GM18511 (cell line): ENCODE data around the gene NPRL2.
A peak's percentile ranks its signal among the peaks of the same experiment; 100 is the strongest.
"Not testable (repeated sequence)": the region's sequence is repeated elsewhere in the genome, so short reads cannot be mapped to it uniquely, and the experiment has no call there.

Source experiments
- ATAC-seq: cut with Tn5 transposase; IDR thresholded peaks from one replicate; pipeline ENCODE4 v1.9.1; 2021; ENCODE audit warnings: mild to moderate bottlenecking, moderate library complexity; ENCODE audit not compliant: unreplicated experiment

Gene NPRL2

DNA sequence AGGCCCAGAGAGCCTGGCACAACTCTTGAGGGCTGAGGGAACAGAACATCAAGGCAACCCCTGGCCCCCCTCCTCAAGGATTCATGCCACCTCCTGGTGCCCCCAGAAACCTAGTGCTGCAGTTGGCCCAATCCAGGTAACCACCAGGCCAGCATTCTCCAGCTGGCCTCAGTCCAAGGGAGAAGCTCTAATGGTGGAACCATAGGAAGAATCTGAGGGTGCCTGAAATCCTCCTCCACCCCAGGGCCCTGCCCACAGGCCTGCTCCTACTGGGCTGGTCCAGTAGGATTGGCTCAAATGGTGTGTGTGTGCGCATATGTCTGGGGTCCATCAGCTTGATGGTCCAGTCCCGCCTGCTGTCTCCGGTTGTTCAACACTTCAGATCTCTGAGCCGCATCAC is 35.8 kb downstream of the NPRL2 start:
- no peak for ATAC-seq

DNA sequence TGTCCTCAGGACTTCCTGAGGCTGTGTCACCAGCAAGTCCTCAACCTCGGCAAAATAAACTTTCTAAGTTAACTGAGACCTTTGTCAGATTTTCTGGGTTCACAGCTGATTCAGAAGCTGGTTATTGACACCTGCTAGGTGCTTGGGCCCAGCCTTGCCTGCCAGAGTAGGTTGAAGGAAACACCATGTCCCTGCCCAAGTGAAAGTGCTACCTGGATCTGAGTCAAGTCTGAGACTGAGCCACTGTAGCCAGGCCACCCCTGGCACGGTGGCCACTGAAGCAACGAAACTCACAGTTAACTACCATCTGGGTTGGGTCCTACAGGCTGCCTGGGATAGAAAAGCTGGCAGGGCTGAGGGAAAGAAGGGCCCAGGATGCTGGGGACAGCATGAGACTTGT is 36.2 kb downstream of the NPRL2 start:
- no peak for ATAC-seq

DNA sequence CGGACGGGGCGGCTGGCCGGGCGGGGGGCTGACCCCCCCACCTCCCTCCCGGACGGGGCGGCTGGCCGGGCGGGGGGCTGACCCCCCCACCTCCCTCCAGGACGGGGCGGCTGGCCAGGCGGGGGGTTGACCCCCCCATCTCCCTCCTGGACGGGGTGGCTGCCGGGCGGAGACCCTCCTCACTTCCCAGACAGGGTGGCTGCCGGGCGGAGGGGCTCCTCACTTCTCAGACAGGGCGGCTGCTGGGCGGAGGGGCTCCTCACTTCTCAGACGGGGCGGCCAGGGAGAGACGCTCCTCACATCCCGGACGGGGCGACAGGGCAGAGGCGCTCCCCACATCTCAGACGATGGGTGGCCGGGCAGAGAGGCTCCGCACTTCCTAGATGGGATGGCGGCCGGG is 38.5 kb downstream of the NPRL2 start:
- not testable (repeated sequence) for ATAC-seq

DNA sequence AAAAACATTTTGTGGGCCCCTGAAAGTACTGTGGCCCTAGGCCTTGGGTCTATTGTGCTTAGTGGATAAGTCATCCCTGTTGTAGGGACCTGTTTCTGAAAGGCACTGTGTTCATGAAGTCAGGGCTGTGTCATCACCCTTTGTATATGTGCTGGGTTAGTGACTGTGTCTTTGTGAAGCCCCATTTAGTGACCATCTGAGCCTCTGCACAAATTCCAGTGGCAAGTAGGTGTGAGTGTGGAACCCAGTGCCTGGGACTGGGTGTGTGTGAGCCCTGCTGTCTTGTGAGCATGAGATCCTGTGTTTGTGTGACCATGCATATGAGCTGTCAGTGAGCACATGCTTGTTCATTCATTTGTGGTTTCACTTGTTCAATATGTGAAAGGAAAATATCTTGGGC is 46.0 kb downstream of the NPRL2 start:
- ATAC-seq: no peak

DNA sequence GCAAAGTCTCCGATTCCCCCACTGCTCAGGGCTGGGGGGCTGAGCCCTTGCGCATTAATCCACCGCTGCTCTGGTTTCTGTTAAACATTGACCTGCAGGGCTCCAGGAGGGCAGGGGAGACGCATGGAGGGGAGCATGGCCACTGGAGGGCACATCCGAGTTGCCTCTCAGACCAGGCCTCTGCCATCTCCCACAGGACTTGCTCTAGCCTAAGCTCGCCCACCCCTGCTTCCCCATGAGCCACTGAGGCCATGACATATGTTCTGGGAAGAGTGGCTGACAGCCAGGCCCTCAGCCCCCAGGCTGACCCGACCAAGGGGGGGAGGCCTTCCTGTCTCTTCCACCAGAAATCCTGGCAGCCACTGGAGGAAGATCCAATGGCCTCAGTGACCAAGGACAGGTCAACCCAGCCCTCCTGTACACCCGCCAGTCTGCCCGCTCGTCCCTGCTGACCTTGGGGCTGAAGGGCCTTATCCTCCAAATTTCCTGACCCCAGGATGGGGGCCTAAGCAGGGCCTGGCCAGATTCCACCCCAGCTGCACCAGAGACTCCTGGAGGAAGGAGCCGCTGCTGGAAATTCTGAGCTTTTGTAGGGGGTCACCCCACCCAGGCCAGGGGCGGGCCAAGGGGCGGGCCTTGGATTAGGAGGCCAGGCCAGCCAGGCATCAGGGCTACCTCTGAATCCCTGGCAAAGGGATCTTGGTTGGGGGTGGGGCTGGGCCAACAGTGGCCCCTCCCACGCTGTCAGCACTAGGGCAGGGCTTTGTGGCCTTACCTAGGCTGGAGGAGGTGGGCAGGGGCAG is 47.4 kb downstream of the NPRL2 start, which contains the start of gene HYAL1:
Gene HYAL1 (minus strand): TSS at position 562 of the 803 bp plus-strand sequence. CDS start 618 bp downstream, outside the sequence.
- no peak for ATAC-seq

DNA sequence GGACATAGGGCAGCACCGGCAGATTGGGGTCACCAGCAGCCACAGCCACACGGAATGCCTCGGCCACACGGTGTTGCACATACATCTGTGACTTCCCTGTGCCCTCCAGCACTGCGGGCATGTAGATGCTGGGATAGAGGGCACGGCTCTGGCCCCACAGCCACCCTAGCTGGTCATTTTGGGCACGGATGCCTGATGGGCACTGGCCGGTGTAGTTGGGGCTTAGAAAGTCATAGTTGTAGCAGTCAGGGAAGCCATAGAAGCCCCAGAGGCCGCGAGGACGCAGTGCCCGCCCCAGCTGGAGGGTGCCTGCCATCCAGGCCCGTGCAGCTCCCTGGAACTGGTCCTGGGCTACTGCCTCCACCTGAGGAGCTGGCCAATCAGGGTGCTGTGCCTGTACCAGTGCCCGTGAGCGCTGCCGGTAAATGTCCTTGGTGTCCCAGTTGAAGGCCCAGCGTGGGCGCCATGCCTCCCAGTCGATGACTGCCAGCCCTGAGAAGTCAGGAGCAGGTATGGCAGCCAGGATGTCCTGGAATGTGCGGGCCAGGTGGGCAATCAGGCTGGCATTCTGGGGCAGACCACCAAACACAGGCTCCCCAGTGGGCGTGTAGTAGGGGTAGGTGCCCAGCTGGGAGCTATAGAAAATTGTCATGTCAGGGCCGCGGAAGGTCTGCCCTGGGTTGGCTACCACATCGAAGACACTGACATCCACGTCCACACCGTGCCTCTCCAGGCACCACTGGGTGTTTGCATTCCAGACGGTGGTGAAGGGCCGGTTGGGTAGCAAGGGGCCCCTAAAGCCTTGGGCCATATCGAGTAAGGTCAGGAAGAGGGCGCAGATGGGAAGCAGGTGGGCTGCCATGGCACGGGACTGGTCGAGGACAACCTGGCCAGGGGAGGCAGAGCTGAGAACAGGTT is 48.2 kb downstream of the NPRL2 start:
- no peak for ATAC-seq

DNA sequence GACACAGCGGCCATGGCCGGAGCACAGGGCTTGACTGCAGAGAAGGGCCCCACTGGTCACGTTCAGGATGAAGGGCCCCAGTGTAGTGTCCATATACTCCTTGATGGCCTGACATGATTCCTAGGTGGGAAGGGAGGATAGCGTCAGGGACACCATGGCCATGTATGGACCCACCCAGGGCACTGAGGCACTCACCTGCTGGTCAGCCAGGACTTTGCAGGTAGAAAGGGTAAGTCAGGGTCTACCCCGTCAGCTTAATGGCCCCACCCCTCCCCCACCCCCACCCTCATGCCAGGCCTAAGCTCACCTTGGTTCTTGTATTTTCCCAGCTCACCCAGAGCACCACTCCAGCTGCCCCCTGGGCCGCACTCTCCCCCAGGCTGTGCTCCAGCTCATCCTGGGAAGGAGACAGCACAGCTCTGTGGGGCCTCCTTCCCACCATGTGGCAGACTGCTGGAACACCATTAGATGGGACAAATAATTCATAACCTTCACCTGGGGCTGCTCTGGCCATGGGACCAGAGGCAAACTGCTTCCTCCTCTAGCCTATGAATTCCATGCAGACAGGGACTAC is 49.8 kb downstream of the NPRL2 start:
- ATAC-seq: no peak

DNA sequence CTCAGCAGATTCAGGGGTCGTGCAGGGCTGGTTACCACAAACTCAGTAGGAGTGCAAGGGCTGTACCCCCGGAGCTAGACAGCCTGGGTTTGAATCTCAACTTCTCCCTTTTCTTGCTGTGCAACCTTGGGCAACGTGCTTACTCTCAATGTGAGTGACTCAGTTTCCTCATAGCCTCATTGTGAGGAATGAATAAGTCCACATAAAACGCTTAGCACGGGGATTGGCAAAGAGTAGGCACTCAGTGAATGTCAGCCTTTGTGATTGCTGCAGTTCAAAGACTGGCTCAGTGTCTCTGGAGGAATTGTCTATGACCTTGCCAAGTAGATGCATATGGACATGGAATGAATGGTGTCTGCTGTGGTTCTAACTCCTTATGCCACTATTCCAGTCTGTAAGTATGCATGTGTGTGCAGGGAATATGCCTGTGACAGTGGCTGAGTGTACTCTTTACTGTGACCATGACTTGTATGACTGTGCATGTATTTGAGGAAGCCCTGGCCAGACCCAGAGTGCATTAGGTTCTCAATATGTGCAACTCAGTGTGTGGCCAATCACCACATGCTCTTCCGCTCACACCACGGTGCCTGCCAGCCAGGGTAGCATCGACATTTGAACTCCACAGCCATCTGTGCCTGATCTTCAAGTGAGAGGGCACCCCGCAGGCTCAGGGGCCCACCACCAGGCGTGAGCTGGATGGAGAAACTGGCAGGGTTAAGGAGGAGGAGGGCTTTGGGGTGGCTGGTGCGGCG is 50.5 kb downstream of the NPRL2 start:
- ATAC-seq: no peak

DNA sequence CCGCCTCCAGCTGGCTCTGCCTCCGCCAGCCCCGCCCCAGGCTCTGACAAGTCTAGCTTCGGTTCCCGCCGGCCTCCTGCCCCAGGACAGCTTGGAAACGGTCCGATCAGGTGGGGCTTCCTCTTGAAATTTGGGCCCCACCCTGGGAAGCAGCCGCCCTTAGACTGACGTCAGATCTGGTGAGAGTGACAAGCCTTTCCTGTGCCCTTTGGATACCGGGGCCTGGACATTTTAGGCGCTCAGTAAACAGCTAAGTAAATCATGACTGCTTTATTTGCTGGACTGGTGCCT is 51.0 kb downstream of the NPRL2 start:
- ATAC-seq: no peak

DNA sequence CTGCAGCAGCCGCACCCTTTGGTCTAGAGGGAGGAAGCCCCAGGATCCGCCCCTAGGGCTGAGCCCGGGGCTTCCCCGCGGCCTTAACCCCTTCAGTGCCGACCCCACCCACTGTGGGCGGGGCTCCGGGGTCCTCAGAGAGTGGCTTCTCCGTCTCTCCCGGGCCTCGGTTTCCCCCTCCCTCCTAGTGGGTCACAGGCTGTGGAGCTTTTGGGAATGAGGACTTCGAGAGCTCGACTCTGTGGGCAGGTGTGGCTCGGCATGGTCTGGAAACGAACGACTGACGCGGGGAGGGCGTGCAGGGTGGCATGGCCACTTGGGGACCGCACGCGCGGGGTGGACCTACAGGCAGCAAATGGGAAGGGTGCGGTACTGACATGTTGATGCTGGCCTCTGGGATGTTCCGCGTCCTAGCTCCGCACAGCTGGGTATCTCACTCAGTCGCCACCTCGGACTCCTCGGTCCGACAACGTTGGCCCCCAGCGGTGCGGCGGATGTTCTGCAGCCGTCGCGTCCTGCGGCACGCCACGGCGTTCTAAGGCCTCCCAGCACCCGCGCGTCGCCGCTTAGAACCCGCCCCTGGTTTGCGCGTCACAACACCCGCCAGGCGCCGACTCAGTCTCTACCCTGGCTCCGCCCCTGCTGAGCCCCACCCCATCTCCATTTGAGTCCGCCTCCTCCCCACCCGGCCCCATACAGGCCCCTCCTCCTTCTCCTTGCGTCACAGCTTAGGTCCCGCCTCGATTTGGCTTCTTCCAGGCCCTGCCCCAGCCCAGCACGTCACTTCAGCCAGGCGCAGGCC is 51.5 kb downstream of the NPRL2 start, which contains the start of the genes HYAL3 and NAA80:
Gene HYAL3 (minus strand): TSS at position 570 of the 802 bp plus-strand sequence. CDS start 3,803 bp downstream, outside the sequence.
Gene NAA80 (minus strand): TSS at position 570 of the 802 bp plus-strand sequence. CDS start 1,942 bp downstream, outside the sequence.
- peak; percentile 84 for ATAC-seq

DNA sequence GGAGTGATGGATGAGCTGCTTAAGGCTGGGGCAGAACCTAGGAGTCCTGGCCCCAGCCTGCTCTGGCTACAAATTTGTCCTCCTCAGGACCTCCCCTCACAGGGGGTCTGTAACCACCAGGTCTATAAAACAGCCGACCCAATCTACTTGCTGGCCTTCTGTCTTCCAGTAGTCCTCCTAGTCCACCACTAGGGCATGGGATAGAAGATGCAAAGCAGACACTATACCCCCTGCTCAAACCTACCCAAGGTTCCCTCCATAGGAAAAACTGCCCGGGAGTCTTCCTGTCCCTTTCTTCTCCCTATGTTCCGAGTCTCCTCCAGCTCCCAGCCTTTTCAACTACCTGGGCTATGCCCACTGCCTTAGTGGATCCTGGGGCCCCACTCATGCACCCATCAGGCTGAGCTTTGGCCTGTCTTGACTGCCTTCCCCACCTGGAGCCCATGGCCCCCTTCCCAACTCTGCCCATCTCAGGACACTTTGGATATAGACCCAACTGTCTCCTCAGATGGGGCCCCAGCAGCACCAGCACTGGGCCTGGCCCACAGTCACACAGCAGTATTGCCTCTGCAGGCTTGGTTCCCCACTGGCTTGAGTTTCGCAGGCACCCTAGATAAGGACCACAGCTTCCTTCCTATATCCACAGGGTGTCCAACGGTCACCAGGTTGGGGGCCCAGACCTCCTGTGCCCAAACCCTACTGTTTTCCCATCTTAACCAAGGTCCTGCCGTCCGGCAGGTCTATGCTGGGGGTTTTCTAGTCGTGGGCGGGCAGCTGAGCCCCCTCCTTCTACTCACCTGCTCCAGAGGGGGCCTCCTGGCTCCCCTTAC is 52.5 kb downstream of the NPRL2 start:
- ATAC-seq: no peak

DNA sequence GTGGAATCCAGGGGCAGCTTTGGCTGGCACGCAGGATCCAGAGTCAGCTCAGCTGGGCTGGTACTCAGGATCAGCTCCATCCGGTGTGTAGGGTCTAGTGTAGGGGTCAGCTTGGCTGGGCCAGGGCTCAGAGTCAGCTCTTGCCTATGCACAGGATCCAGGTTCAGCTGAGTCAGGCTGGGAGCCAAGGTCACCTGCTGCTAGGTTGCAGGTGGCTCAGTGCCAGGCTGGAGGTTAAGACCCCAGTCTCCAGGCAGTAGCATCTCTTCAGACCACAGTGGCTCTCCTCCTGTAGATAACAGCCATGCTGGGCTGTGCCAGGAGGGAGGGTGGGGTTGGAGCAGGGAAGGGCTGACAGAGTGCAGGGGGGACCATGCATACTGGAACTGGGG is 53.2 kb downstream of the NPRL2 start:
- ATAC-seq: no peak
